Measurements from ENCODE around the gene VPS13D.

Gene VPS13D

DNA sequence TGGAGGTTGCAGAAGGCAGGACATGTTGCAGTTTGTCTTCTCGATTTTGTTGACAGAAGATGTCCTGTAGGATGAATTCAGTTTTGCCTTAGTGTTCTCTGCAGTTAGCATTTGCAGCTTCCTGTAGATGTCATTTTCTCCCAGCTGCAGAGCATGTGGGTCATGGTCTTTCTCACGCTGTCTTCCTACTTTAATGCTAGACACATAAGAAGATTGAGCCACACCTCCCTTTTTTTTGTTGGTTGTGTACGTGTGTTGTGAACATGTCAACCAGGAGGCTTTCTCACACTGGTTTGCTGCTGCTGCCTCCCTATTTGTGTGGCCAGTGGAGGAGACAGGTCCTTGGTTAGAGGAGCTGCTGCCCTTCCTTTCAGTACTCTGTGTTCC lies 110.7 kb downstream of the VPS13D start:
- no peak overlapping the region for H2BK15ac ChIP-seq (ENCODE audit: low read depth, poor library complexity, severe bottlenecking)
- no peak for DNase-seq
- H3K36me3 ChIP-seq (ENCODE audit: control insufficient read depth in 1 of 2, insufficient read depth in 2 of 2, low read depth in 1 of 2, low read length in 2 of 2) = peaks cover 8 to 54% of the 10 kb centered on the region in 2 experiments
- 84% methylated on average over 2 of the region's 3 CpGs for WGBS
- no peak overlapping the region for H2BK5ac ChIP-seq (ENCODE audit: low read depth, low read length, poor library complexity, severe bottlenecking)
- no peak overlapping the region for H3K27ac ChIP-seq (ENCODE audit: low read length, poor library complexity, severe bottlenecking)
- no peak overlapping the region for H4K91ac ChIP-seq (ENCODE audit: low read length)
- no peak overlapping the region for H4K8ac ChIP-seq (ENCODE audit: low read length)
- no peak overlapping the region for H3K4ac ChIP-seq (ENCODE audit: low read depth in 1 of 2, low read length in 2 of 2)
- no peak overlapping the region for H3K4me2 ChIP-seq (ENCODE audit: low read length, poor library complexity, severe bottlenecking)
- H3K4me3 ChIP-seq (ENCODE audit: insufficient read depth in 1 of 2, low read depth in 1 of 2, low read length in 2 of 2) = no peak overlapping the region
- H3K79me1 ChIP-seq (replicated peaks; ENCODE audit: low read length, poor library complexity, severe bottlenecking) = peaks cover 3% of the 10 kb centered on the region
- H3K14ac ChIP-seq (ENCODE audit: low read length in 2 of 2) = no peak overlapping the region
- H2BK120ac ChIP-seq (ENCODE audit: low read depth, low read length) = no peak overlapping the region
- H3K23ac ChIP-seq (ENCODE audit: low read length in 2 of 2) = no peak overlapping the region
- H3K4me1 ChIP-seq (ENCODE audit: control insufficient read depth, insufficient read depth, low read depth, low read length) = peaks cover 4% of the 10 kb centered on the region
- H3K18ac ChIP-seq (ENCODE audit: low read depth in 1 of 2, low read length in 2 of 2) = no peak overlapping the region
- H2AFZ ChIP-seq (ENCODE audit: low read depth, low read length) = no peak overlapping the region
- H2AK5ac ChIP-seq (ENCODE audit: low read length, severe bottlenecking) = no peak overlapping the region
- H3K9ac ChIP-seq (ENCODE audit: low read length) = no peak overlapping the region
- no peaks in the 10 kb centered on the region for H3K9me3 ChIP-seq (ENCODE audit: control insufficient read depth, low read length)
- no peaks in the 10 kb centered on the region for H3K27me3 ChIP-seq (ENCODE audit: control insufficient read depth in 1 of 2, insufficient read depth in 1 of 2, low read length in 2 of 2)
- H2BK12ac ChIP-seq (ENCODE audit: low read length in 2 of 2) = no peak overlapping the region

DNA sequence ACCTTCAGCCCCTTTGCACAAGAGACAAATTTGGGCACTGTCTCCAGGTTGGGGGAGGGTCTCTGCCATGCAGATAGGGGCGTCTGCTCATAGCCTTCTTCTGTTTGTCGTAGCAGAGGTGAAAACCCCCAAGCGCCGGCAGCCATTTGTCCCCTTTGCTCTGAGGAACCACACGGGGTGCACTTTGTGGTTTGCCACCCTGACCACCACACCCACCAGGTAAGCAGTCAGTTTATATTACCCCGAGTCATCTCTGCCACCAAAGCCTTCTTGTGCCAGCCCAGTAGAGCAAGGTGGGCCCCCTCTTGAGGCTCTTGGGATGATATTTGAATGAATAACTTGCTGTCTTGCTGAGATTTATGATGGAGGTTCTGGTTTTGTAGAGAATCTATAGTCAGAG lies 111.8 kb downstream of the VPS13D start:
- Histone ChIP-seq H3K4me3 (ENCODE audit: insufficient read depth in 1 of 2, low read depth in 1 of 2, low read length in 2 of 2) (no peak overlapping the region), H3K9ac (ENCODE audit: low read length) (no peak overlapping the region), H4K91ac (ENCODE audit: low read length) (no peak overlapping the region), H4K8ac (ENCODE audit: low read length) (no peak overlapping the region), H3K27me3 (ENCODE audit: control insufficient read depth in 1 of 2, insufficient read depth in 1 of 2, low read length in 2 of 2) (no peaks in the 10 kb centered on the region), H3K18ac (ENCODE audit: low read depth in 1 of 2, low read length in 2 of 2) (no peak overlapping the region), H3K4ac (ENCODE audit: low read depth in 1 of 2, low read length in 2 of 2) (no peak overlapping the region), H2BK120ac (ENCODE audit: low read depth, low read length) (no peak overlapping the region), H3K4me1 (ENCODE audit: control insufficient read depth, insufficient read depth, low read depth, low read length) (peaks cover 4% of the 10 kb centered on the region), H3K27ac (ENCODE audit: low read length, poor library complexity, severe bottlenecking) (no peak overlapping the region), H3K36me3 (ENCODE audit: control insufficient read depth in 1 of 2, insufficient read depth in 2 of 2, low read depth in 1 of 2, low read length in 2 of 2) (peaks cover 11 to 54% of the 10 kb centered on the region in 2 experiments), H2BK15ac (ENCODE audit: low read depth, poor library complexity, severe bottlenecking) (no peak overlapping the region), H3K9me3 (ENCODE audit: control insufficient read depth, low read length) (no peaks in the 10 kb centered on the region), H3K14ac (ENCODE audit: low read length in 2 of 2) (no peak overlapping the region), H2AFZ (ENCODE audit: low read depth, low read length) (no peak overlapping the region), H3K23ac (ENCODE audit: low read length in 2 of 2) (no peak overlapping the region), H2BK5ac (ENCODE audit: low read depth, low read length, poor library complexity, severe bottlenecking) (no peak overlapping the region), H2AK5ac (ENCODE audit: low read length, severe bottlenecking) (no peak overlapping the region), H3K79me1 (replicated peaks; ENCODE audit: low read length, poor library complexity, severe bottlenecking) (peaks cover 3% of the 10 kb centered on the region), H2BK12ac (ENCODE audit: low read length in 2 of 2) (no peak overlapping the region), H3K4me2 (ENCODE audit: low read length, poor library complexity, severe bottlenecking) (no peak overlapping the region)
- no peak for DNase-seq
- WGBS = 90% methylated on average over 6 of the region's 6 CpGs

DNA sequence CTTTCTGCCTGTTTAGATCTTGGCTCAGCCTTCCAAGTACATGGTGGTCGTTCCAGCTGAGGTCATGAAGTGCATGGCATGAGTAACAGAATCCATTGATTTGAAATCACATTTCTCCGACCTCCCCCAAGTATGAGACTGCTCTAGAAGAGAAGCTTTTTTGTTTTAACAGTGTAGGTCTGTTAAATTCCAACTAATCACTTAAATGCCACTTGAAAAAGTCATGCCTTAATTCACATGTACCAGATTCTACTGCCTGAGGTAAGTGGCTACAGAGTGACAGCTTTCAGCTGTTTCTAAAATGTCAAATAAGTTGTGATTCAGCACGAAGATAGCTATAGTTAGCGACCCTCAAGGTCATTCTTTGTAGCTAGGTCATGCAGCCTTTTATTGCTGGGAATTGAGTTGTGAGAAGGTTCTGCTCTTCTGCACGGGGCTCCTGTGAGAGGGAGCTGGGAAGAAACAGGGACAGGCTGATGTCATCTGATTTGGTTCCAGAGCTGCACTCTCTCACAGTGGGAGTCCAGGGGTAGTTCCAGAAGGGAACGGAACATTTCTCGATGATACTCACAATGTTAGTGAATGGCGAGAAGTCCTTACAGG lies 112.7 kb downstream of the VPS13D start:
- Histone ChIP-seq H4K91ac (ENCODE audit: low read length) (no peak overlapping the region), H3K9me3 (ENCODE audit: control insufficient read depth, low read length) (no peaks in the 10 kb centered on the region), H3K23ac (ENCODE audit: low read length in 2 of 2) (no peak overlapping the region), H3K4me2 (ENCODE audit: low read length, poor library complexity, severe bottlenecking) (no peak overlapping the region), H2BK12ac (ENCODE audit: low read length in 2 of 2) (no peak overlapping the region), H3K4me1 (ENCODE audit: control insufficient read depth, insufficient read depth, low read depth, low read length) (peaks cover 4% of the 10 kb centered on the region), H2BK5ac (ENCODE audit: low read depth, low read length, poor library complexity, severe bottlenecking) (no peak overlapping the region), H3K18ac (ENCODE audit: low read depth in 1 of 2, low read length in 2 of 2) (no peak overlapping the region), H2BK15ac (ENCODE audit: low read depth, poor library complexity, severe bottlenecking) (no peak overlapping the region), H2BK120ac (ENCODE audit: low read depth, low read length) (no peak overlapping the region), H2AK5ac (ENCODE audit: low read length, severe bottlenecking) (no peak overlapping the region), H4K8ac (ENCODE audit: low read length) (no peak overlapping the region), H3K36me3 (ENCODE audit: control insufficient read depth in 1 of 2, insufficient read depth in 2 of 2, low read depth in 1 of 2, low read length in 2 of 2) (peaks cover 14 to 60% of the 10 kb centered on the region in 2 experiments), H3K14ac (ENCODE audit: low read length in 2 of 2) (no peak overlapping the region), H3K9ac (ENCODE audit: low read length) (no peak overlapping the region), H3K4ac (ENCODE audit: low read depth in 1 of 2, low read length in 2 of 2) (no peak overlapping the region), H2AFZ (ENCODE audit: low read depth, low read length) (no peak overlapping the region), H3K27me3 (ENCODE audit: control insufficient read depth in 1 of 2, insufficient read depth in 1 of 2, low read length in 2 of 2) (no peaks in the 10 kb centered on the region), H3K79me1 (replicated peaks; ENCODE audit: low read length, poor library complexity, severe bottlenecking) (peaks cover 3% of the 10 kb centered on the region), H3K4me3 (ENCODE audit: insufficient read depth in 1 of 2, low read depth in 1 of 2, low read length in 2 of 2) (no peak overlapping the region), H3K27ac (ENCODE audit: low read length, poor library complexity, severe bottlenecking) (no peak overlapping the region)
- WGBS = 53% methylated on average over 7 of the region's 8 CpGs
- peak; percentile 3 for DNase-seq

DNA sequence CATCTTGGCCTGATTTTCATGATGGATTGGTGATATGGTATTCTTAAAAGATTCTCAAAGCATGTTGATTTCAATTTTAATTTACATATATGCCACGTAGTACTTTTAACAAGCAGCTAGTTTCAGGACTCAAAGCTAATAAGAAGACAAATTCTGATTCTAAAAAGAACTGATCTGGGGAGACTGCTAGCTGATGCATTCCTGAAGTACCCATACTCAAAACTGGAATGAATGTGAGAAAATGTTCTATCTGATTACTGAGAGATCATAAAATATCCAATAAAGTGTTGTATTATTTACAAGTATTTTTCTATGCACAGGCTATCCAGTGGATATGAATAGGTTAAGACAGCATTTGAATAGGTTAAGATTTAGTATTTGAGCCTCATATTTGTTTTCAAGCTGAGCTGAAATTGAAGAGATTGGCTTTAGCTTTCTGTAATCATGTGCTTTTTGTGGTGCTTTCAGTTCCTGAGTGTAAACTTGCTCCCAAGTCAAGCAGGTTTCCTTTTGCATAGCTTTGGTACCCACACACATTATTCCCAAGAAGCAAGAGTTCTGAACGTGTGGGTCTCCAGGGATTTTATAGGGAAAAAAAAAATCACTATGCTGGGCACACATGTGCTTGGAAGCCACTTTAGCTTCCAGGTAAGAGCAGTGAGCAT lies 114.1 kb downstream of the VPS13D start:
- Histone ChIP-seq H3K9ac (ENCODE audit: low read length) (no peak overlapping the region), H2BK15ac (ENCODE audit: low read depth, poor library complexity, severe bottlenecking) (no peak overlapping the region), H3K79me1 (replicated peaks; ENCODE audit: low read length, poor library complexity, severe bottlenecking) (peaks cover 3% of the 10 kb centered on the region), H3K4ac (ENCODE audit: low read depth in 1 of 2, low read length in 2 of 2) (no peak overlapping the region), H2BK12ac (ENCODE audit: low read length in 2 of 2) (no peak overlapping the region), H2AFZ (ENCODE audit: low read depth, low read length) (no peak overlapping the region), H3K4me3 (ENCODE audit: insufficient read depth in 1 of 2, low read depth in 1 of 2, low read length in 2 of 2) (no peak overlapping the region), H2AK5ac (ENCODE audit: low read length, severe bottlenecking) (no peak overlapping the region), H3K4me1 (ENCODE audit: control insufficient read depth, insufficient read depth, low read depth, low read length) (peaks cover 4% of the 10 kb centered on the region), H4K8ac (ENCODE audit: low read length) (no peak overlapping the region), H3K18ac (ENCODE audit: low read depth in 1 of 2, low read length in 2 of 2) (no peak overlapping the region), H3K27me3 (ENCODE audit: control insufficient read depth in 1 of 2, insufficient read depth in 1 of 2, low read length in 2 of 2) (no peaks in the 10 kb centered on the region), H3K4me2 (ENCODE audit: low read length, poor library complexity, severe bottlenecking) (no peak overlapping the region), H3K14ac (ENCODE audit: low read length in 2 of 2) (no peak overlapping the region), H4K91ac (ENCODE audit: low read length) (no peak overlapping the region), H2BK5ac (ENCODE audit: low read depth, low read length, poor library complexity, severe bottlenecking) (no peak overlapping the region), H3K23ac (ENCODE audit: low read length in 2 of 2) (no peak overlapping the region), H3K36me3 (ENCODE audit: control insufficient read depth in 1 of 2, insufficient read depth in 2 of 2, low read depth in 1 of 2, low read length in 2 of 2) (peaks cover 18 to 72% of the 10 kb centered on the region in 2 experiments), H3K9me3 (ENCODE audit: control insufficient read depth, low read length) (no peaks in the 10 kb centered on the region), H2BK120ac (ENCODE audit: low read depth, low read length) (no peak overlapping the region), H3K27ac (ENCODE audit: low read length, poor library complexity, severe bottlenecking) (no peak overlapping the region)
- no peak for DNase-seq
- 97% methylated on average over 2 of the region's 2 CpGs for WGBS

All from mesenchymal stem cell (in vitro differentiated cells and primary cell).